ENCODE results near the gene TMEM109.
A peak's percentile ranks its signal among the peaks of the same experiment; 100 is the strongest.

TMEM109 gene

DNA sequence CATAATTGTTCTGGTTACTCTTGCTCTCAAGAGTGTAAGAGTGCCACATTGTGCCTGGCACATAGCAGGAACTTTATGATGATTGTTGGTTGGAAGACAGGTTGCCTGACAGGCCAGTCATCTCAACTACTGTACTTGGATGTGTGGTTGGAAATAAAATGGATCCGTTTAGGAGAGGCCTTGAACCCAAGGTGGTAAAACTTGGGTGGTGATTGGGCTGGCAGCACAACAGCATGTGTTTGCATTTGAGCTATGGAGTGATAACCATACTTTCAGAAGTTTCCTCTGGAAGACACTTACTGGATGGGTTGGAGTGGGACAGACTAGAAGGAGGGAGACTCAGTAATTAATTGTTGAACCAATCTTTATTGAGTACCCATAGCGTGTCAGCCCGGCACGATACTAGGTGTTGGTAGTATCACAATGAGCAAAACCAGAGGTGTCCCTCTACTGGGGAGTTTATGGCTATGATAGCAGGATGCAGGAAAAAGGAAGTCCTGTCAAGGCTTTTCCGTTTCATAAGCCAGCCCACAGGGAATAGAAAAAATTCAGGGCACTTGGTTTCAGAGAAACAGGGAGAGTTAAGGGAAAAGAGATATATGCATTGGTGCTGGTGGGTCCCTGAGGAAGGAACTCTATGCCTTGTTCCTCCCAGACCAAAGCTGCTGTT lies 3.1 kb upstream of the TMEM109 start:
- DNase-seq: no peak

DNA sequence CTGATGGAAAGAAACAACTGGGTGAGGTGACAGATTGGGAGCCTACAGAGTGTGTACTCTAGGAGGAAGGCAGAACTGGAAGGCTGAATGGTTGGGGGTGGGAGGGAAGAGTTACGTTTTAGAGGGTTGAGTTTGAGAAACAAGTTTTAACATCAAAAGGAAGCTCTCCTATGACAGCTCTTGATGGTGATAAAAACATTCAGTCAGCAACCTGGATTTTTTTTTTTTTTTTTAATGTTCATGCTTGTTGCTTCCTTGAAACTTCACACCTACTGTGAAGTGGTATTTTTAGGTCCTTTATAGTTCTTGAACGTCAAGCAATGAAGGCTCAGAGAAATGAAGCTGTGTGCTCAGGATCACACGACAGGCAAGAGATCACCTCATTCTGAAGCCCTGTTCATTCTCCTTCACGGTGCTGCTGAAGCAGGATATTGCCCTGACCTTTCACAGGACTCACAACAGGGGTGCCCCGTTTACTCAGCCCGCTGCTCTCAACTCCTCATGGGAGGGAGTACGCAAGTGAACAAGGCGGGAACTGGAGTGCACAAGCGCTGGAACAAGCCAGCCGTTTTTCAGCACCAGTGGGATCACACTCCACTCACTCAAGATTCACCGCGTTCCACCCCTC lies 1.6 kb upstream of the TMEM109 start:
- peak; percentile 55 for DNase-seq

DNA sequence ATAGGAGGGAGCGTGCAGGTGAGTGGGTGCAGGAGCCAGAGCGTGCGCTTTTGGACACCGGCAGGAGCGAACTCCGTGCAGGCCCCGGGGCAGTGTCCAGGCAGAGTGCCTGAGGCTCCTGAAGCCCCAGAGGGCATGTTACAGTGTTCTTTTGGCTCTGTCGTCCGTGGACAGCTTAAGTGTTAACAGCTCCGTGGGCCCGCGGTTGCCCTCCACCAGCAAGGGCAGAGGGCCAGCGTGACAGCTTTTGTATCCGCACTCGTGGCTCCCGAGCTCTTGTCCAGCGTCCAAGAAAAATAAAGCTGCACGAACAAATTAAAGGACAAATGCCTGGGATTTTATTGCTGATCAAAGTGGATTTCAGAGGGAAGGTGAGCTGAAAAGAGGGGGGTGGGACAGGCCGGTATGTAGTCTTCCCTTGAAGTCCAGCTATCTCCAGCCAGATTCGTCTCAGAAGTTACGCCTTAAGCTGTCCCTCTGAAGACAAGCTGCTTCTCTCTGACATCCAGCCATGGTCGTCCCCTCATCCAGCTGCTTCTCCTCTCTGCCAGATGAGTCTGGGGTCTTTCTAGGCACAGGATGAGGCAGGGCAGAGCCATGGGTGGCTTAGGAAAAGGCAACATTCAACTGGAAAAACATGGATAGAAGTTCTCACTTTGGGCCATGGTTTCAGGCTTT lies 968 bp upstream of the TMEM109 start:
- DNase-seq: no peak

DNA sequence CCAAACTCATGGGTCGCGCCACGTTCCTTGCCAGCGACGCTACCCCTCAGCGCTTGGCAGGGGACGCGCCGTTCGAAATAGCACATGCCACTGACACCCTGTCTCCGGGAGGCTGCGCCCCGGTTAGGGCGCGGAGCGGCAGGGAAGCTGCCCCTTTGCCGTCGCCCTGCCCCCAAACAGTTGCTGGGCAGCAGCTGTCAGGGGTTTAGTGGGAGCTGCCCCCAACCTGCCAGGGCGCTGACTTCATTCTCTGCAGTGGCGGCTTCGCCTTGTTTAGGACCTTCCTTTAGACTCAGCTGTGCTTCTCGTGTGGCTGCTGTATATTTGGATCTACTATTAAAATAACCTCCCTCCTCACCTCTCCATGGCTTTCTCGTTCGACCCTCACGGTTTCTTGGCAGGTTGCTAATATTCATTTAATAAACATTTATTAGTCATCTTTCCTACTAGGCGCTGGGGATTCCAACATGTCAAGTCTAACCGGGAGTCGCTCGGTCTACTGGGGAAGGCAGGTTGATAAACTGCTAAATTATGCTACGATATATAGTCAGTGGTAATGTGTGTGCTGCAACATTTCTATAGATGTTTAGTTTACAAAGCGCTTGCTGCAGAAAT lies 782 bp downstream of the TMEM109 start:
- DNase-seq: peak; percentile 37

DNA sequence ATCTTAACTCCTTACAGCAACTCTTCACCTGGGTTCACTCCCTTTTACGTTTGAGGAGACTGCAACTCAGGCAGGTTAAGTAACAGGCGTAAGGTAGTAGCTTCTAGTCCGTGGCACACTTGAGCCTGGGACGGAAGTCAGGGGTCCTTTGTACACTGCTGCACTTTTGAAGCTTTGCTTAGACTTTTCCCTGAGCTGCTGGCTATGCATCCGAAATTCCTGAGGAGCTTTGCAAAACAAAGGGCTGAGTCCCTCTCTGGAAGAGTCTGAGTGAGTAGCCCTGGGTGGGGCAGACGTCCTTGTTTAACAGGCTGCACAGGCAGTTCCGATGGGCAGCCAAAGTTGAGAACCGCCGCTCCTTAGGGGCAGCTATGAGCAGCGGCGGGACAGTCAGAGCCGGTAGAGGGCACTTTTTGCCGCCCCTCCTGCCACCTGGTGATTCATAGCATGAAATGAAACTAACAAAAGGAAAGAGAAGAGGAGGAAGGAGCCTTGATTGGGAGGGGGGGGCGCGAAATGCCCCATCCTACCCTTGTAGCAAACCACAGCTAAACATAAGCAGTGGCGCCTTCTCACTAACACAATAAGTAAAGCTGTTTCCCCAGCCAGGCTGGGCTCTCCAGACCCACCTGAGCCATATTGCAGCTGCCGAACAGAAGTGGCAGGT lies 1.4 kb downstream of the TMEM109 start:
- DNase-seq: peak; percentile 78

DNA sequence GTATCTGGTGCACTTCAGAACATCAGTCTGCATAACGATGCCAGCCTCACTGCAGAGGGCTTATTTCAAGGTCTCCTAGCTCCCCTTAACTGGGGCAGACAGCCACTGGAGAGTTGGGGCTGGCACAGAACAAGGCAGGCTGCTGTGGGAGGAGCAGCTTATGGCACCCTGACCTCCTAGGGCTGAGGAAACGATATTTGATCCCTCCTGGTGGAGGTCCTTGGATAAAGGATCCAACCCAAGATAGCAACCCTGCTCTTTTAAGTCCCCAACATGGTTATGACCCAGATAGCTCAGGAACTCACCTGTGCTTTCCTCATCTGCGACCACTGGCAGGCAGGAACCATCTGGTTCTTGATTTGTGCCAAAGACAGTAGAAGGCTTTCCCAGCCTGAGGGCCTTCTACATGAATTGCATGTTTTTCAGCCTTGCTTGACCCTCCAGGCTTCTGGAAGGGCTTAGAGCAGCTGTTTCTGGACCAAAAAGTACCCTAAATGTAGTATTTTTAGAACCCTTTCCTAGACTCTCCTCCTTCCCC lies 2.8 kb downstream of the TMEM109 start:
- no peak for DNase-seq

DNA sequence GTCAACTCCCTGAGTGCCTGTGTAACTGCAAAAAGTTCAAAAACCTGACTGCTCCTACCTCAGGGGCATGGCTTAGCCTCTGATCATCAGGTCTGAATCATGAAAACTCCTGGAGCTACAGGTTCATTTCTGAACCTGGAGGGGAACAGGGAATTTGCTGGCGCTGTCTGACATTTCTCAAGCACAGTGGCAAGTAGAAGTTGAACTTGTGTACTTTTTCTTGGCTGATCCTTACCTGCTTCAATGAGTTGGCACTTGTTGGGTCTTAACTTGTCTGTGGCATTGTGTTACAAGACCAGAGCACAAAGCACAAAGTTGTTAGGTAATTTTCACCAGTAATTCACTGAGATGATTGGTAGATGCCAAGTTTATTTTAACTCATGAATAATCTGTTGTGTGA lies 3.3 kb downstream of the TMEM109 start:
- no peak for DNase-seq

DNA sequence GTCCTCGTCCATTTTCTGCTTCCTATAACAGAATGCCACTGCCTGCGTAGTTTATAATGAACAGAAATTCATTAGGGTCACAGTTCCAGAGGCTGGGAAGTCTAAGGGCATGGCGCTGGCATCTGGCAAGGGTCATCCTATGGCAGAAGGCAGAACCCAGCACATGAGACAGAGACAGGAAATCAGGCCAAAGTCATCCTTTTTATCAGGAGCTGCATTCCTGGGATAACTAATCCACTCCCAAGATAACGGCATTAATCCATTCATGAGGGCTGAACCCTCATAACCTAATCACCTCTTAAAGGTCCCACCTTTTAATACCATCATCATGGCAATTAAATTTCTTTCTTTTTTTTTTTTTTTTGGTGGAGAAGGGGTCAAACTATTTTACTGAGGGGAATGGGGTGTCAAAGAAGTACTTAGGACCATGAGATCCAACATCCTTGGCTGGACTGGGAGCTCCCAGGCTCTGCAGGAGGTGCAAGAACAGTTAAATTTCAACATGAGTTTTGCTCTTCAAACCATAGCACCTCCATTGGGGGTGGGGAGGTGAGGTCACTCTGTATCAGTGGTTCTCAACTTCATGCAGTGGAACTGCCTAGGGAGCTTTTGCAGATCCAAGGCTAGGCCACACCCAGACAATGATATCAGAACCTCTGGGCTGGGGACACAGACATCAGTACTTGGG lies 4.4 kb downstream of the TMEM109 start:
- DNase-seq: no peak

DNA sequence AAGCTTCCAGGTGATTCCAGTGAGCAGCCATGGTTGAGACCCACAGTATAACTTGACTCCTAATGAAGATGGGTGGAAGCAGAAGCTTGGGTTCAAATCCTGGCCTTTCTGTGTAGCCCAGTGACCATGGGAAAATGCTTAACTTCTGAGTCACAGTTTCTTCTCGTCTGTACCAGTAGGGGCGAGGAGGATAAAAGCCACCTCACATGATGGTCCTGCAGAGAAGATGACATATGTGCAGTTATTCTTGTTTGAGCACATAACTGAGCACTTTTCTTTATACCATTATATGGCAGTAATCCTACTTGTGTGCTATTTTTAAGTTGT lies 4.9 kb downstream of the TMEM109 start:
- DNase-seq: no peak

DNA sequence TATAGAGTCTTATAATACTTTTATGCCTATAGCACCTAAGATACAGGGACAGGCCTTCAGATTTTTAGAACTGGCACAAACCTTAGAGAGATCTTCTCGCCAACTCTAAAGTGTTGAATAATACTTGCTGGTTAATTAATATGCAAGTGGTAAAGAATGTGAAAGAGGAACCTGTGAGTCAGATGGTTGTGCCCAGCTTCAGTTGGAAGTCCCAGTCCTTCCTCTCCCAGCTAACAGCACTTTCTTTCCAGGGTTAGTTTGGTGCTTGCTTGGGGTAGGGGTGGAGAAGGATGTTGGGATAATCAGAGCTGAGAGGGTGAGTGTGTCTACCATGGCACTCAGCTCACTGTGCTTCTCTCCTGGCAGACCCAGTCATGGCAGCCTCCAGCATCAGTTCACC lies 5.4 kb downstream of the TMEM109 start:
- DNase-seq: no peak

DNA sequence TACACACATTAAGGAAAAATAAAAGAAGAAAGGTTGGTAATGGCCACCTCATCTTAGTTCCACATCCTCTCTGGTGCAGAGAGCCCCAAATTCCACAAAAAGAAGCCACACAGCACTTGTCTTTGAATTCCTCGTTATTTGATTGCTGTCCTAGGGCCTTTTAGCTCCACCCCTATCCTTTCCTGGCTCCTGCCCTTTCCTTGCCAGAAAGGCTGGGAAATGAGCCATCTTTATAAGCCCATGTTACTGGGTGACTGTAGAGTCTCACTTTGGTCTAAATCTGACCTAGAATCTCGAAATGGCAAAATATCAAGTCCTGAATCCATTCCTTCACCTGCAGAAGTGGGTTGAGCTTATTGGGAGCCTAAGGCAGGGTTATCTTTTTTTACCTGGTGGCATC lies 6.0 kb downstream of the TMEM109 start:
- DNase-seq: no peak

DNA sequence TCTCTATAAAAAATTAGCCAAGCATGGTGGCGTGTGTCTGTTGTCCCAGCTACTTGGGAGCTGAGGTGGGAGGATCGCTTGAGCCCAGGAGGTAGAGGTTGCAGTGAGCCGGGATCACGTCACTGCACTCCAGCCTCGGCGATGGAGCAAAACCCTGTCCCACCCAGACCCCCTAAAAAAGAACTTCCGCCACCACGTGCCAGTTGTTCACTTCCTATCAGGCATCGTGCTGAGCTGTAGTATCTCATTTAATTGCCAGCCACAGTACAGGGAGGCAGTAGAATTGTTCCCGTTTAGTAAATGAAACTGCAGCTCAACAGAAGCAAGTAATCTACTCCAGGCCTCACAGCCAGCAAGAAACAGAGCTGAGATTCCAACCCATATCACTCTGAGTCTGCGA lies 7.3 kb downstream of the TMEM109 start:
- DNase-seq: no peak

DNA sequence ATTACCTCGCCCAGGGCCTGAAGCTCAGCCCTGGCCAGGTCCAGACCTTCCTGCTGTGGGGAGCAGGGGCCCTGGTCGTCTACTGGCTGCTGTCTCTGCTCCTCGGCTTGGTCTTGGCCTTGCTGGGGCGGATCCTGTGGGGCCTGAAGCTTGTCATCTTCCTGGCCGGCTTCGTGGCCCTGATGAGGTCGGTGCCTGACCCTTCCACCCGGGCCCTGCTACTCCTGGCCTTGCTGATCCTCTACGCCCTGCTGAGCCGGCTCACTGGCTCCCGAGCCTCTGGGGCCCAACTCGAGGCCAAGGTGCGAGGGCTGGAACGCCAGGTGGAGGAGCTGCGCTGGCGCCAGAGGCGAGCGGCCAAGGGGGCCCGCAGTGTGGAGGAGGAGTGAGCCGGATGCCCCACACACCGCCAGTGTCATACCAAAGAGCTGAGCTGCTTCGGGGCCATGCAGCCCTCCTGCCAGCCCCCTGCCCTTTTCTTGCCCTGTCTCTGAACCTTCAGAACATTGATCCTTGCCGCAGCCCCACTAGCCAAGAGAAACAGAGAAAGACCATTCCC lies 7.9 kb downstream of the TMEM109 start:
- DNase-seq: no peak

DNA sequence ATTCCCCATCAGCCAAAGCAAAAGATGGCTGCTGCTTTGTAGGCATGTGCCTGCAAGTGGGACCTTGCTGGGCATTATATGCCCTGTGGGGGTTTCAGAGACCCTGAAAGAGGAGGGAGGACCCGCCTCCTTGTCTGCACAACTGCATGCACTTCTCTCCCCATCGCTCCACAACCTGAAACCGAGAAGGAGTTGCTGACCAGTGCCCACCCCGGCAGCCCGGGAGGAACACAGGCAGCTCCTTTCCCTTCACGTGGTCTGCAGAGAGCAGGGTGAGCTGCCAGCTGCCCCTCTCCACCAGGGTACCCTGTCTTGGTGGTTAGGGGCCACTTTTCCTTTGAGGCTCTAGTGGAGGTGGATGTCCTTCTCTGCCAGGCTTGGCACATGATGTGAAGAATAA lies 8.9 kb downstream of the TMEM109 start:
- no peak for DNase-seq

DNA sequence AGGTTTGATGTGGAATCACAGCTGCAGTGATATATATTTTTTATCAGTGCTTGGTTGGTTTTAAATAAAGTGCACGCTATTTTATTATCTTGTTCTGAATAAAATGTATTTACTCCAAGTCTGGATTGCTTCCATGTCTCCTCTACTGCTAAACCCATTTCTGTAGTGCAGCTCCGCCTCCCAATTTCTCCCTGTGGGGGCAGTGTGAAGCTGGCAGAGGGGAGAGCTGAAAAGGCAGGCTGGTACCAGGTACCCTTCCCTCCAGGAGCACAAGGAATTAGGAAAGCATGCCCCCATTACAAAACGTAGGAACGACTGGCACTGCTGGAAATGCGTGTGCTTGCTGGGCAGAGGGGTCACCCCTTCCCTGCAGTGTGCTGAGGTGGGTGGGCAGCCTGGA lies 9.4 kb downstream of the TMEM109 start:
- no peak for DNase-seq

DNA sequence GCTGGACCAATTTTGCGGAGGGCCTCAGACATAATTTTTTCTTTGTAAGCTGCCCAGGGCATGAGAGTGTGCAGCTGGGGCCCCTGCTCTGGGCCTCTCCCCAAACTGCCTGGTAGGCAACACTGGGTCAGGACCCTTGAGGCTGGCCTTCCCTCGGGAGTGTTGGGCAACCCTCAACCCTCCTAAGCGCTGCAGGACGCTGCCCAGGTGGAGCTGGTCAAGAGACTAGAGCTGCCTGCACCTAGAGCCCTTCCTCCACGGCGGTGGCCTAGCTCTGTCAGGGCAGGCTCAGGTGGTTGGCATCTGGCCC lies 9.8 kb downstream of the TMEM109 start:
- DNase-seq: no peak

DNA sequence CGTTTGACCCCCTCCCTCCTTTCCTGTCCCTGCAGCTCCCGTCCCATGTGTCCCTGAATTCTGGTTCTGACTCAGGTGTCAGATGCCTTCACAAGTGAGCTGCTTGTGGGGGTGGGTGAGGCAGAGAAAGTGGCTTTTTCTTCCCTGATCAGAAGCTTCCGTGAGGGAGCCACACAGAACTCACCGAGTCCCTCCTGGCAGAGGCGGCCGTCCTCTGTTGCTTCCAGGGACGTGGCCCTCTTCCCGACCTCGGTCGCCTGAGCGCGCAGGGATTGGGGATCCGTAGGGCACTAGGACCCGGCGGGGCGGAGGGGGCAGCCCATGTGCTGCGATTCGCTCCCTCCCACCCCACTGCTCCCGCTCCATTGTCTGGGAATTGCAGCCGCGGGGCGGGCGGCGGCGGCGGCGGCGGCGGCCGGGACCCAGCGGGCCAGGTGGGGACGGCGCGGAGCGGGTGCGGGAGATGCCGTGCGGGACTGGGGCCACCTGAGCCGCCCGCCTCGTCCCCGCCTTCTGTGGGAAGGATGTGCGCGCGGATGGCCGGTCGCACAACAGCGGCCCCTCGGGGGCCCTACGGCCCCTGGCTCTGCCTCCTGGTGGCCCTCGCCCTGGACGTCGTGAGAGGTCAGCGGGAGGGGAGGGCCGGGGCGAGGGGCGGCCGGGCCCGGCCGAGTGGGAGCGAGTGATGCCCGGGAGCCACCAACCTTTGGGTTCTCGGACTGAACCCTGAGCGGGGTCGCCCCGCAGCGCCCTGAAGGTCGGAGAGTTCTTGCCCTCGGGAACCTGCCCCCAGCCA lies 10.3 kb downstream of the TMEM109 start, which contains the start of gene TMEM132A:
Gene TMEM132A (plus strand): TSS at position 351 of the 796 bp plus-strand sequence. CDS start 174 bp downstream, at position 525.
- no peak for DNase-seq

DNA sequence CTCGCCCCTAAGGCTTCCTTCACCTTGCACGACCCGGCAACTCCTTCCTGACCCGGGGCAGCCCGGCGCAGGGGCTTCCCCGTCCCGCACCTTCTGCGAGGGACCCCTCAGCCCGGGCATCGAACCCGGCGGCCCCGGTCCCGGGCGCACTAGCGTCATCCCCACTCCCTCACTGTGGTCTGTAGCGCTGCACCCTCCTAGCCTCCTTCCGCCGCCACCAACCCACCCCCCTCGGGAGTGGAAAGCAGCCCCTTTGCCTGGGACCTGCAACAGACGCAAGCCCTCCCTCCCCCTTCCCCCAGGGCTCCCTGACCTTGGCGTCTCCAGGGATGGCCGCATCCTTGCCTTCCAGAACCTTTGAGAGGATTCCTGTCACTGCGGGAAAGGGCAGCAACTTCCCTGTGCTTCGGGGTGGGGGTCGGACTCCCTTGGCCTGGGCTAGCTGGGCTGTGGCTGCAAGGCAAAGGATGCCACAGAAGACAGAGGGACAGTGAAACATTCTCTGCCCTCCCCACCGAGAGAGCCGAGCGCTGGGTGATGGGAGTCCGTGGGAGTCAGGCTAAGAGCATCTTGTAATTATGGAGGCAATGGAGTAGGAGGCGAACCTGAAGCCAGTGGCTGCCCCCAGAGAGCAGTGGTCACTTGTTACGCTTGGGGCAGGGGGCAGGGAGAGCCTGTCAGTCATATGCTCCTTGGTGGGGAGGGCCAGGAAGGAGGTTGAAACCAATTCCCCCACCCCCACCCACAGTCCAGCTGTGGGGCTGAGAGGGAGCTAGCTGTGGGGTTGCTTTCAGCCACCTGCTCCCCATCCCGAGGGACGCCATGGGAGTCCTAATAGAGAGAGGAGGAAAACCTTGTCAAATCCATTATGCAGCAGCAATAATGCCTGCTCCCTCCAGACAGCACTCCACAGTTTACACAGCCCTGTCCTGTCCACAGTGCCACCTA lies 11.2 kb downstream of the TMEM109 start:
- DNase-seq: no peak

DNA sequence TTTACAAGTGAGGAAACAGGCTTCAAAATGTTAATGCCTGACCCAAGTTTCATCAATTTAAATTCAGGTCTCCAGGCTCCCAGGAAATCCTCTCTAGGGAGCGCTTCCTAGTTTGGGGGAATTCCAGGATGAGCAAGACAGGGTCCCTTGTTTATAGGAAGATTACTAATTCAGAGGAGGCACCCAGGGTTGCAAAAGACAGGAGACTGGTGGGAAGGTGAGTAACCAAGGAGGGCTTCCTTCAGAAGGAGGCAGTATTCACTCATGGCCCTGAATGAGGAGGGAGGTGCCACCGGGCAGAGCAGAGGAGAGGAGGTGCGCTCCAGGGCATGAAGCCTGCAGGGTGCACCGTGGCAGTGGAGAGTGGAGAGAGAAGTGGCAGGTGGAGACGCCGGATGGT lies 11.9 kb downstream of the TMEM109 start:
- no peak for DNase-seq

DNA sequence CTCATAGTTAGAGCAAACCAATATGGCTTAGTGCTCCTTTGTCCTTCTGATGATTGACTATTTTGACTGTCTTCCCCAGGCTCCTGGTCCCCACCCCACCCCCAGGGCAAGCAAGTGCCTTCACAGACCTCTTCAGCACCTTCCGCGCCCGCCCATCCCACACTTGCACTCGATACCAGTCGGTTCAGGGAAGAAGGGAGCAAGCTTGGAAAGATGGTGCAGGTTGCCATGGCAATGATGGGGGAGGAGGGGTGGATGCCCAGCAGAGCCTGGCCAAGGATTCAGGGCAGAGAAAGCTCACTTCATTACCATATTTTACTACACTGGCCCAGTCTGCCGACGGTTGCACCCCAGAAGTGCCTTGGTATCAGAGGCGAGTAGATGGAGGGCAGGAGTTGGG lies 12.5 kb downstream of the TMEM109 start:
- DNase-seq: no peak

All from CD4-positive, alpha-beta T cell treated with Interleukin-10 for 1 hour (primary cell).